ENCODE measurements around the gene ZNF142. TPM values are rescaled to one million over a fixed set of nuclear protein-coding genes. Genes with fewer than 3 reads are reported as not detected.
A peak's percentile ranks its signal among the peaks of the same experiment; 100 is the strongest.

Gene ZNF142
- total RNA-seq, 2 experiments from 2014 or later, result 46.8 to 48.6 TPM

DNA sequence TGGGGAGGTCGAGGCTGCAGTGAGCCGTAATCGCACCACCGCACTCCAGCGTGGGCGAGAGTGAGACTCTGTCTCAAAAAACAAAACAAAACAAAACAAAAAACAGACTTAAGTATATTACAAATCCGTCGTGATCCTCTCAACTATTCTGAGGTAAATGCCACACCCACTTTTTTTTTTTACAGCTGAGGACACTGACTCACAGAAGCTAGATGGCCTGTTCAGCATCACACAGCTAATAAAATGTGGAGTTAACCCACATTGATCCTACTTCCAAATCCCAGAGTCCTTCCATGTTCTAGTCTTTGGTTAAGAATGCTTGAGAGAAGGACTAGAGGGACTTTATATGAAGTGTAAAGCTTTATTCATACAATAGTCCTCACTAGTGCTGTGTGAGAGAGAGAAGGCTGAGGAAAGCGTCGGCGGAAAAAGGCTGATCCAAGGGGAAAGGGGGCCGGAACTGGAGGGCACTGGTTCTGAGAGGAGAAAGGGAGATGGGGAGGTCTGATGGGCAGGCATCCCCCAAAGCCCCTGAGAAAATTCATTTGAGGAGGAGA lies 11.8 kb upstream of the ZNF142 start:
- Mint-ChIP-seq H3K9me3 (no peaks in the 10 kb centered on the region), H3K27ac (peak overlapping the region; percentile 93), H3K4me3 (peak overlapping the region; percentile 96), H3K36me3 (ENCODE audit: low read depth) (peaks cover 7% of the 10 kb centered on the region), H3K4me1 (peaks cover 26% of the 10 kb centered on the region), H3K27me3 (no peaks in the 10 kb centered on the region)
- no peak for DNase-seq
- POLR2A ChIA-PET, result no interaction called here
- CTCF ChIA-PET, result interaction anchor here (0.9 to 5.3 kb wide), 8 partner anchors 12 to 176 kb away, joined by 3 to 45 read pairs (median 4); partner anchors contain the start of genes BCS1L, TTLL4 and ZNF142

DNA sequence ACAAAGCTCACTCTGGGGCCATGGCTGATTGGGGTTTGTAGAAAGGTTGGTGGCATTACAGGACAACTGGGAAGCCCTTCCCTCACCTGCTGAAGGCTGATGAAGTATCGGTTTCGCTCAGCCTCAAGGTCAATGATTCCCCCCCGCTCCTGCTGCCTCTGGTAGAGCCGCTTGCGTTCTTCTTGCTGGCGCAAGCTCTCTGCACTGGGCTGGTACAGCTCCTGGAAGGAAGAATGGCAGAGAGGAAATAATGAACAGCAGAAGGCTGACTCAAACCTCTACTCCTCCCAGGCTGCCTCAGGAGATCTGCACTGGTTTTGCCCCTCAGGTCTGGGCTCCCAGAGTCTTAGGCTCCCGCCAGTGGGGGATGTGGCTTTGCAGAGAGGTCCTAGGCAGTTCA lies 5.2 kb upstream of the ZNF142 start:
- no peaks in the 10 kb centered on the region for H3K9me3 Mint-ChIP-seq
- POLR2A ChIA-PET, result no interaction called here
- H3K36me3 Mint-ChIP-seq (ENCODE audit: low read depth), result peaks cover 34% of the 10 kb centered on the region
- peaks cover 14% of the 10 kb centered on the region for H3K4me1 Mint-ChIP-seq
- H3K27ac Mint-ChIP-seq, result no peak overlapping the region
- no peak overlapping the region for H3K4me3 Mint-ChIP-seq
- no peak for DNase-seq
- H3K27me3 Mint-ChIP-seq, result no peaks in the 10 kb centered on the region
- CTCF ChIA-PET, result interaction anchor here (1.7 kb wide), 1 partner anchor 183 kb away, joined by 5 read pairs; no protein-coding TSS in a partner anchor

DNA sequence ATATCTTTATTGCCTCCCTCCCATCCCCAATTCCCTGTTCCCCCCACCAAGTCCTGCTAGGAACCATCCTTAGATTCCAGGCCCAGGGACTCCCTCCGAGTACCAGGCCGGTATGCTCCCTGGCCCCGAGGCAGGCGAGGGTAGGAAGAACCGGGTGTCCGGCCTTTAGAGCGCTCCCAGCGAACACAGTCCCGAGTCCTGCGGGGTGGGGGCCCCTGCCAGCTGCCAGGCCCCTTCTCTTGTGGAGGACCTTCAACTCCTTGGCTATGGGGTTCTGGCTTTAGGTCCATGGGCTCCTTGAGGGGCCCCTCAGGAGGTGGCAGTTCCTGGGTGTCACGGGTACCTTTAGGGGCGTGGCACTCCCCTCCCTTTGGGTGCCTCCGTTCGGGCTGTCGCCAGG lies 4.5 kb upstream of the ZNF142 start:
- Mint-ChIP-seq H3K36me3 (ENCODE audit: low read depth) (peaks cover 37% of the 10 kb centered on the region), H3K4me1 (peaks cover 15% of the 10 kb centered on the region), H3K4me3 (no peak overlapping the region), H3K9me3 (no peaks in the 10 kb centered on the region), H3K27me3 (no peaks in the 10 kb centered on the region), H3K27ac (no peak overlapping the region)
- ChIA-PET CTCF (interaction anchor here (1.7 kb wide), 2 partner anchors 46 to 183 kb away, joined by 4 to 5 read pairs; partner anchors contain the start of gene TTLL4), POLR2A (no interaction called here)
- no peak for DNase-seq

DNA sequence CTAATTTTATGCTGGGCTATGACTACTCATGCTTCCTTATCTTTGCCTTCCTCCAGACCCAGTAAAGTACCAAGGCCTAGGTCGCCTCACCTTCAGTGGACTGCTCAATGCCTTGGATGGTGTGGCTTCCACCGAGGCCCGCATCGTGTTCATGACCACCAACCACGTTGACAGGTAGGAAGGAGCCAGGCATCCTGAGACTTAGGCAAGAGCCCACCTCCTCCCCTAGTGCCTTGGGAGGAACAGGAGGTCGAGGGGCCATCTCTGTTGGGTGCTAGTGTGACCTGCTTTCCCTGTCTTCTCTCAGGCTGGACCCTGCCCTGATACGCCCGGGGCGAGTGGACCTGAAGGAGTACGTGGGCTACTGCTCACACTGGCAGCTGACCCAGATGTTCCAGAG lies 3.4 kb upstream of the ZNF142 start:
- ChIA-PET POLR2A (no interaction called here), CTCF (interaction anchor here (1.7 kb wide), 2 partner anchors 48 to 184 kb away, joined by 4 to 5 read pairs; partner anchors contain the start of gene TTLL4)
- Mint-ChIP-seq H3K36me3 (ENCODE audit: low read depth) (peaks cover 39% of the 10 kb centered on the region), H3K27me3 (no peaks in the 10 kb centered on the region), H3K4me3 (no peak overlapping the region), H3K9me3 (no peaks in the 10 kb centered on the region), H3K4me1 (peaks cover 25% of the 10 kb centered on the region), H3K27ac (no peak overlapping the region)
- no peak for DNase-seq

DNA sequence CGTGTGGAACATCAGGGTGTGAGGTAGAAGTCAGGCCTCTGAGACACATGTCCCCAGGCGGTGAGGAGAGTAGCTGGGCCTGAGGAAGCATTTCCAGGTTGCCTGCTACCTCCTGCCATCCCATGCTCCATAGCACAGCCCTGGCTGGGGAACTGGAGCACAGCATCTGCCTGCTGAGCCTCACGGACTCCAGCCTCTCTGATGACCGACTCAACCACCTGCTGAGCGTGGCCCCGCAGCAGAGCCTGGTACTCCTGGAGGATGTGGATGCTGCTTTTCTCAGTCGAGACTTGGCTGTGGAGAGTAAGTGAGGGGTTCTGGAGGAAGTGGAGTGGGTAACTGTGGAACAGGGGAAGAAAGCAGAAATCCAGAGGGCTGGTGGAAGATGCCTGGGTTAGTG lies 3.0 kb upstream of the ZNF142 start:
- DNase-seq, result no peak
- ChIA-PET POLR2A (no interaction called here), CTCF (interaction anchor here (1.7 to 6.6 kb wide), 2 partner anchors 8 to 48 kb away, joined by 4 to 45 read pairs; partner anchors contain the start of genes RNF25, STK36 and TTLL4)
- H3K27ac Mint-ChIP-seq, result no peak overlapping the region
- no peaks in the 10 kb centered on the region for H3K27me3 Mint-ChIP-seq
- no peak overlapping the region for H3K4me3 Mint-ChIP-seq
- no peaks in the 10 kb centered on the region for H3K9me3 Mint-ChIP-seq
- peaks cover 28% of the 10 kb centered on the region for H3K4me1 Mint-ChIP-seq
- peaks cover 39% of the 10 kb centered on the region for H3K36me3 Mint-ChIP-seq (ENCODE audit: low read depth)

DNA sequence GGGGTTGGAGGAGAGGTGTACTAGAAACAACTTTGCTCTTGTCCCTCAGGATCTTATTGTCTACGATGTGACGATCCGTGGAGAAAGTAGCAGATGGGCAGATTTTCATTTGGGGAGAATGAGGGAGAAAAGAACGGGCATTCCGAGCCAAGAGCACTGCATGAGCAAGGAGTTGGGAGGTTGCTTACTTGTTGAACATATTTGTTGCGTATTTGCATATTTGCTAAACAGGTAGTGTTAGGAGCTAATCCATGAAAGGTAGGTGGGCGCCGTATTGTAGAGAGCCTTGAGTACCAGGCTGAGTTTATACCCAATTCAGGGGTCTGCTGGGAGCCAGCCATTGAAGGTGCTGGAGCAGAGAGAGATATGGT lies 550 bp upstream of the ZNF142 start:
- no peak for DNase-seq
- POLR2A ChIA-PET, result interaction anchor here (0.5 to 1.5 kb wide), 4 partner anchors 10 to 449 kb away, joined by 3 to 5 read pairs (median 4); no protein-coding TSS in a partner anchor
- peaks cover 42% of the 10 kb centered on the region for H3K36me3 Mint-ChIP-seq (ENCODE audit: low read depth)
- H3K4me1 Mint-ChIP-seq, result peaks cover 36% of the 10 kb centered on the region
- H3K4me3 Mint-ChIP-seq, result peak overlapping the region; percentile 95
- H3K27ac Mint-ChIP-seq, result peak overlapping the region; percentile 91
- CTCF ChIA-PET, result interaction anchor here (0.7 to 6.6 kb wide), 11 partner anchors 10 to 388 kb away, joined by 3 to 45 read pairs (median 4); partner anchors contain the start of genes RNF25 and STK36
- H3K9me3 Mint-ChIP-seq, result no peaks in the 10 kb centered on the region
- no peaks in the 10 kb centered on the region for H3K27me3 Mint-ChIP-seq

DNA sequence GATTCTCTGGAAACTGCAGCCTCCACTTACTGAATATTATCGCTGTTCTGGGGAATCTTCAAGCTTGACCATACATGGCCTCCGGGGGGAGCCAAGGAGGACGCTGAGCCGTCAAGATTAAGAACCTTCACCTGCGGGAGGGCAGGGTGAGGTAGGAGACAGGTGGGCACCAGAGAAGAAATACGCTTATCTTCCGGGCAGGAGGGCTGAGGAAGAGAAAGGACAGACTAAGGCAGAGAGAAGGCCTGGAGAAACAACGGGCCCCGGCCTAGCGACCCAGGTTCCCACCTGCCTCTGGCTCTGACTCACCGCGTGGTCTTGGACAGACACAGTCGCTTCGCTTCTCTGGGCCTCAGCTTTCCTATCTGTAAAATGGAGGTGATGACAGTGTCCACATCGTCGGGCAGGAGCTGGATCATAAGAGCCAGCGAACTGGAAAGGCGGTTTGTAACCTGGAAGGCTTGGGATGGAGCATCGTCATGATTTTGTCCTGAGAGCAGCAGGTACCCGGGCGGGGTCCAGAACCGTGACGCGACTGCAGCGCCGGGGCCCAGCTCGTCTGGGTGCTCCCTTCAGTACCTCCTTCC lies 659 bp downstream of the ZNF142 start:
- Mint-ChIP-seq H3K4me1 (peaks cover 37% of the 10 kb centered on the region), H3K4me3 (peak overlapping the region; percentile 95), H3K27ac (peak overlapping the region; percentile 91), H3K9me3 (no peaks in the 10 kb centered on the region), H3K27me3 (no peaks in the 10 kb centered on the region), H3K36me3 (ENCODE audit: low read depth) (peaks cover 35% of the 10 kb centered on the region)
- ChIA-PET POLR2A (interaction anchor here (1.1 to 1.5 kb wide), 2 partner anchors 8 to 13 kb away, joined by 3 to 4 read pairs; no protein-coding TSS in a partner anchor), CTCF (interaction anchor here (1.3 to 6.6 kb wide), 11 partner anchors 10 to 239 kb away, joined by 3 to 45 read pairs (median 5); partner anchors contain the start of genes RNF25 and STK36)
- peak; percentile 46 for DNase-seq

DNA sequence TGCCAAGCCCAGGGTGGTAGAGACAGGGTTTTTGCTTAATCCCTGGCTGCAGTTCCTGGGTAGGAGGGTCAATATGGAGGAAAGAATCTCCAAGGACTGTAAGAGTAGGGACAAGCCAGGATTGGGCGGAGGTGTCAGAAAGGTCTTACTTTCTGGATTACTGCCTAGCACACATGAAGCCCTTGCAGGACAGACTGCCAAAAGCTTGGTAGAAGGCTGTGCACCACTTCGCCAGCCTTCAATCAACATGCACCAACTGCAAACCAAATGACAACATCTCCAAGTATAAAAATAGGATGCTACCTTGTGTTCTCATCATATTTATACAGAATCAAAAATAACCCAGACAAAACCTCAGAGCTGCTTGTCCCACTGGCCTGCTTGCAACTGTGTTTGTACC lies 3.7 kb downstream of the ZNF142 start:
- Mint-ChIP-seq H3K36me3 (ENCODE audit: low read depth) (peaks cover 31% of the 10 kb centered on the region), H3K9me3 (no peaks in the 10 kb centered on the region), H3K27me3 (no peaks in the 10 kb centered on the region), H3K4me1 (peaks cover 33% of the 10 kb centered on the region), H3K4me3 (no peak overlapping the region), H3K27ac (no peak overlapping the region)
- ChIA-PET POLR2A (no interaction called here), CTCF (interaction anchor here (1.5 to 6.6 kb wide), 3 partner anchors 10 to 55 kb away, joined by 3 to 45 read pairs (median 5); partner anchors contain the start of genes RNF25, STK36 and TTLL4)
- no peak for DNase-seq

DNA sequence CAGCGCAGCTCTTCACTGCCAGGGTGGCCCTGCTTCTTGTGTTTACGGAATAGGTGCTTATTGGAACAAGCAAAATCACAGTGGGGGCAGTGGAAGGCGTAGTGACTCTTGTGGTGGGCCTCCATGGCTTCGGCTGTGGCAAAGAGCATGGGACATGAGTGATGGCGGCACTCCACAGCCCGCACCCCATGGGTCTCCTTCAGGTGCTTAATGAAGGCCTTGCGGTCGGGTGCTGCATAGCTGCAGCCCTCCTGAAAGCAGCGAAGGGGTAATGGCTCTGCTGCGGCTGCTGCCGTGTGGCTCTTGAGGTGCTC lies 10.7 kb downstream of the ZNF142 start:
- Mint-ChIP-seq H3K4me1 (peaks cover 6% of the 10 kb centered on the region), H3K36me3 (ENCODE audit: low read depth) (peaks cover 46% of the 10 kb centered on the region), H3K27me3 (no peaks in the 10 kb centered on the region), H3K4me3 (no peak overlapping the region), H3K9me3 (no peaks in the 10 kb centered on the region), H3K27ac (peak overlapping the region; percentile 39)
- no peak for DNase-seq
- ChIA-PET CTCF (interaction anchor here (0.9 to 3.0 kb wide), 5 partner anchors 10 to 481 kb away, joined by 3 to 18 read pairs (median 3); partner anchors contain the start of genes BCS1L and ZNF142), POLR2A (interaction anchor here (0.6 kb wide), 1 partner anchor 147 kb away, joined by 3 read pairs; no protein-coding TSS in a partner anchor)

DNA sequence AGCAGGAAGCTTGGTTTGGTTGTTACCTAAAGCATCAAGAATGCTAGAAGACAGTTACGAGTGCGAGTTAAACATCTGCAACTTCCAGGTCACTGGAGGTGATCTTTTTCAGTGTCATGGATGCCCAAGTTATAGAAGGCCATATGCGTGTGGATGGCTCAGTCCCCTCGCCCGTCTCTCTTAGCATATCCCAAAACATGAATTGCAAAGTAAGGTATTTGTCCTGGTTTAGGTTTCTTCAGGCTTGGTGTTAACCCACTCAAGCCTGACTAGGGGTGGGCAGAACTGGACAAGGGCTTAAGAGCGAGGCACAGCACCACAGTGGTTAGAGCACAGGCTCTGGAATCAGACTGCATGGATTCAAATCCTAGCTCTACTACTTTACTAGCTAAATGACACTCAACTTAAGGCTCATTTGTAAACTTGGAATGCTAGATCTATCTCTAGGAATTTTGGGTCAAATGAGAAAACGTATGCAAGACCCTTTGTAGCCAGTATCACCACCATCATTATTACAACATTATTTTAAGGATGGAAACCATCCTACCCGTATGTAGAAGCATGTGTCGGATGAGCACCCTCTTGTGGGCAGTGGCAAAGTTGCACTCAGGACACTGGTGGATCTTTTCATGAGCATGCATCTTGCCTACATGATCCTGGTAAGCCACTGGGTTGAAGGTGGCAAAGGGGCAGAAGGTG lies 11.2 kb downstream of the ZNF142 start:
- Mint-ChIP-seq H3K4me3 (no peak overlapping the region), H3K9me3 (no peaks in the 10 kb centered on the region), H3K27me3 (no peaks in the 10 kb centered on the region), H3K36me3 (ENCODE audit: low read depth) (peaks cover 46% of the 10 kb centered on the region), H3K27ac (peak overlapping the region; percentile 39), H3K4me1 (peaks cover 6% of the 10 kb centered on the region)
- ChIA-PET CTCF (interaction anchor here (0.7 to 3.0 kb wide), 7 partner anchors 11 to 480 kb away, joined by 3 to 18 read pairs (median 3); partner anchors contain the start of genes BCS1L and ZNF142), POLR2A (interaction anchor here (0.6 kb wide), 1 partner anchor 147 kb away, joined by 3 read pairs; no protein-coding TSS in a partner anchor)
- DNase-seq, result peak; percentile 67

DNA sequence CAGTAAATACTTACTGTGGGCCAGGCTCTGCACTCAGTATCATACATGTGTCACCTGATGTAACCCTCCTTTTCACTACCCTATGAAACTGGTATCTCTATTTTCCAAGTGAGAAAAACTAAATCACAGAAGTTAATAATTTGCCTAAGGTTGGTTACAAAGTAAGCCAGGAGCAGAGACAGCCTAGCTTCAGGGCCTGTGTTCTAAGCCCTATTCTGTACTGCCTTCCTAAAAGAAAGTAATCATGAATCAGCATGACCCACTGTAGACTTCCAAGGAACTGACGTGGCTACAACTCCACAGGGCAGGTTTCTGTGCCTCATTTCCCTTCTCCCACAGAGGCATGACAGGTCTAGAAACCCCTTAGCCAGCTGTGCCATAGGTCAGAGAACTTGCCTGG lies 14.3 kb downstream of the ZNF142 start:
- H3K9me3 Mint-ChIP-seq, result no peaks in the 10 kb centered on the region
- peaks cover 6% of the 10 kb centered on the region for H3K4me1 Mint-ChIP-seq
- H3K36me3 Mint-ChIP-seq (ENCODE audit: low read depth), result peaks cover 48% of the 10 kb centered on the region
- CTCF ChIA-PET, result interaction anchor here (1.1 to 1.7 kb wide), 4 partner anchors 11 to 63 kb away, joined by 3 to 4 read pairs (median 4); no protein-coding TSS in a partner anchor
- POLR2A ChIA-PET, result no interaction called here
- H3K4me3 Mint-ChIP-seq, result no peak overlapping the region
- DNase-seq, result no peak
- H3K27me3 Mint-ChIP-seq, result no peaks in the 10 kb centered on the region
- H3K27ac Mint-ChIP-seq, result no peak overlapping the region

DNA sequence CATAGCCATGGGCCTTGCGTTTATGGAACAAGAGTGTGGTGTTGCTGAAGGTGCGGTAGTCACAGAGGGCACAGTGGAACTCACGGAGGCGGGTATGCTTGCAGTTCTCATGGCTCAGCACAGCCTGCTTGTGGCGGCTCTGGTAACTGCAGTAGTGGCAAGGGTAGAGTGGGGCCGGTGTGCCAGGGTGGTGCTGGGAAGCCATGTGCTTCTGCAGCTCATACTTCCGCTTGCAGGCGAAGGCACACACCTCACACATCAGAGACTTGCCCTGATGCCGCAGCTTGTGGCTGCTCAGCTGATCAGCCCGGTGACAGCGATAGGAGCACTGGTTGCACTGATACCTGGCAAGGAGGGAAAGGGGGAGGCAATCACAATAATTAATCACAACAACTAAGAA lies 14.7 kb downstream of the ZNF142 start:
- POLR2A ChIA-PET, result no interaction called here
- Mint-ChIP-seq H3K4me1 (peaks cover 6% of the 10 kb centered on the region), H3K27me3 (no peaks in the 10 kb centered on the region), H3K9me3 (no peaks in the 10 kb centered on the region), H3K27ac (no peak overlapping the region), H3K4me3 (no peak overlapping the region), H3K36me3 (ENCODE audit: low read depth) (peaks cover 48% of the 10 kb centered on the region)
- CTCF ChIA-PET, result interaction anchor here (1.0 to 1.7 kb wide), 3 partner anchors 10 to 27 kb away, joined by 3 to 4 read pairs (median 3); partner anchors contain the start of genes RNF25 and STK36
- no peak for DNase-seq

Measured in activated CD4-positive, alpha-beta T cell treated with anti-CD3 and anti-CD28 coated beads, Interleukin-2, amount 10 ng/mL, durations not matched to agents 7 days and 5 days (primary cell).